Renal cortical epithelial cell (primary cell): ENCODE measurements around the gene ACTR5. TPM values are rescaled to one million over a fixed set of nuclear protein-coding genes. Genes with fewer than 3 reads are reported as not detected.
"Not testable (repeated sequence)": the region's sequence is repeated elsewhere in the genome, so short reads cannot be mapped to it uniquely, and the experiment has no call there.

Experiments
- DNase-seq: peaks from one replicate; pipeline ENCODE4 v3.0.0-alpha.2; 2011; ENCODE audit warnings: low read depth
- total RNA-seq: library from RNA; depleted of rRNA; stranded (reverse); fragments of >200 nt; gene quantifications from 2 replicates; pipeline ENCODE4 v1.2.3, GENCODE V29; 2014

Gene ACTR5
- total RNA-seq, 1 donor from 2014 or later: 8.3 TPM

- DNase-seq: no peak
Observed at GRCh38 chr20:38805502-38805957, 57.3 kb downstream of the ACTR5 start, which contains the start of gene PPP1R16B. TSS of gene PPP1R16B (plus strand) at chr20:38805697. CDS start at chr20:38835926, 30,229 bp downstream.

GRCh38 chr20:38805958-38806854, 57.9 kb downstream of the ACTR5 start:
- DNase-seq: no peak

- no peak for DNase-seq
Observed at GRCh38 chr20:38806855-38807655, 58.8 kb downstream of the ACTR5 start.

GRCh38 chr20:38809942-38810341, 61.7 kb downstream of the ACTR5 start:
- no peak for DNase-seq

GRCh38 chr20:38810926-38811630, 62.8 kb downstream of the ACTR5 start:
- no peak for DNase-seq

GRCh38 chr20:38811769-38812168, 63.5 kb downstream of the ACTR5 start:
- no peak for DNase-seq

GRCh38 chr20:38812182-38812581, 63.9 kb downstream of the ACTR5 start:
- no peak for DNase-seq

- DNase-seq: no peak
Observed at GRCh38 chr20:38812709-38813573, 64.7 kb downstream of the ACTR5 start.

GRCh38 chr20:38813574-38813962, 65.3 kb downstream of the ACTR5 start:
- not testable (repeated sequence) for DNase-seq

GRCh38 chr20:38815446-38815845, 67.2 kb downstream of the ACTR5 start:
- no peak for DNase-seq

GRCh38 chr20:38818113-38819065, 70.1 kb downstream of the ACTR5 start:
- no peak for DNase-seq

Other genes with a start within 250 kb of the ACTR5 start
- gene ADIG, start 167.3 kb upstream of the ACTR5 start, total RNA-seq: not detected in 2 replicates
- gene ARHGAP40, start 146.7 kb upstream of the ACTR5 start, total RNA-seq: 9.2 and 9.5 TPM in 2 replicates
- gene SLC32A1, start 24.0 kb upstream of the ACTR5 start, total RNA-seq: not detected in 2 replicates
- 0.15 and 0.17 TPM in 2 replicates for gene PPP1R16B, start 57.2 kb downstream of the ACTR5 start, total RNA-seq
- 0.99 and 13.7 TPM in 2 replicates for gene FAM83D, start 178.0 kb downstream of the ACTR5 start, total RNA-seq
- 9.2 and 10.4 TPM in 2 replicates for gene DHX35, start 213.9 kb downstream of the ACTR5 start, total RNA-seq